HEK293 (cell line): ENCODE results near the gene COL4A1.

Source experiments
- CTCF ChIA-PET: fragments of 350-600 bp; formaldehyde crosslinking; extraction: SDS; loops from one replicate; lab custom pipeline; 2021; ENCODE audit warnings: antibody characterized with exemption; lab: Yijun Ruan, JAX
- POLR2A ChIA-PET: fragments of 300-600 bp; formaldehyde crosslinking; extraction: SDS; loops from one replicate; lab custom pipeline; 2020; ENCODE audit warnings: antibody characterized with exemption, inconsistent platforms; lab: Yijun Ruan, JAX
- H3K27ac ChIP-seq: fragments of 200-500 bp; sonication (Bioruptor generic); 2 replicates; pipeline ENCODE4 v1.5.1; 2014; ENCODE audit warnings: low read depth, low read length, control low read depth, inconsistent platforms; ENCODE audit errors: extremely low read depth
- H3K36me3 ChIP-seq, 2 experiments: fragments of 200-500 bp in 1 of 2; sonication (Bioruptor generic) in 1 of 2; 1 replicate in 1 of 2; 2 replicates in 1 of 2; pipeline ENCODE4 v1.5.1; 2014 to 2017; ENCODE audit warnings: inconsistent platforms in 2 of 2, low read length in 2 of 2; ENCODE audit not compliant: control insufficient read depth in 2 of 2, insufficient read depth in 1 of 2
- H3K4me1 ChIP-seq: fragments of 200-500 bp; sonication (Bioruptor generic); 2 replicates; pipeline ENCODE4 v1.5.1; 2014; ENCODE audit warnings: mild to moderate bottlenecking, low read length, inconsistent platforms; ENCODE audit not compliant: control insufficient read depth, insufficient read depth
- H3K4me3 ChIP-seq: 2 replicates; pipeline ENCODE4 v1.5.1; 2011; ENCODE audit warnings: low read depth, mild to moderate bottlenecking, control low read depth, low read length, moderate library complexity
- H3K9me3 ChIP-seq: fragments of 200-500 bp; sonication (Bioruptor generic); 2 replicates; pipeline ENCODE4 v1.5.1; 2014; ENCODE audit warnings: low read depth, low read length, inconsistent platforms; ENCODE audit not compliant: control insufficient read depth, insufficient read depth
- GLI2 ChIP-seq: fragments of 450-650 bp; formaldehyde crosslinking; IDR thresholded peaks from 2 replicates; pipeline ENCODE4; 2017; ENCODE audit warnings: missing biosample characterization, missing genetic modification characterization, low read depth, borderline replicate concordance
- KLF8 ChIP-seq: fragments of 450-650 bp; formaldehyde crosslinking; IDR thresholded peaks from 2 replicates; pipeline ENCODE4 v1.5.1; 2016; ENCODE audit warnings: missing biosample characterization, missing genetic modification characterization
- OVOL3 ChIP-seq: fragments of 450-650 bp; formaldehyde crosslinking; IDR thresholded peaks from 2 replicates; pipeline ENCODE4 v1.5.1; 2016; ENCODE audit warnings: missing biosample characterization, missing genetic modification characterization
- YY1 ChIP-seq: fragments of 450-650 bp; formaldehyde crosslinking; IDR thresholded peaks from 2 replicates; pipeline ENCODE4 v1.5.1; 2018; ENCODE audit warnings: missing biosample characterization, missing genetic modification characterization
- ZBTB21 ChIP-seq: fragments of 450-650 bp; formaldehyde crosslinking; IDR thresholded peaks from 2 replicates; pipeline ENCODE4 v1.5.1; 2017; ENCODE audit warnings: missing biosample characterization, missing genetic modification characterization
- ZBTB48 ChIP-seq: fragments of 450-650 bp; formaldehyde crosslinking; IDR thresholded peaks from 2 replicates; pipeline ENCODE4 v1.5.1; 2016; ENCODE audit warnings: missing biosample characterization, missing genetic modification characterization
- ZNF132 ChIP-seq: fragments of 450-650 bp; formaldehyde crosslinking; IDR thresholded peaks from 2 replicates; pipeline ENCODE4 v1.5.1; 2017; ENCODE audit warnings: missing biosample characterization, missing genetic modification characterization, borderline replicate concordance
- ZNF274 ChIP-seq, 2 experiments: fragments of 200-500 bp in 1 of 2; fragments of 450-650 bp in 1 of 2; sonication (Bioruptor generic) in 1 of 2; formaldehyde crosslinking in 1 of 2; IDR thresholded peaks; 2 replicates each; pipeline versions ENCODE4 v1.5.1 to v1.6.1; 2014 to 2016; ENCODE audit warnings: borderline replicate concordance in 1 of 2, inconsistent platforms in 1 of 2, low read length in 1 of 2, missing biosample characterization in 1 of 2, missing genetic modification characterization in 1 of 2
- ZNF571 ChIP-seq: fragments of 450-650 bp; formaldehyde crosslinking; IDR thresholded peaks from 2 replicates; pipeline ENCODE4 v1.5.0; 2017; ENCODE audit warnings: missing biosample characterization, missing genetic modification characterization
- ZNF654 ChIP-seq: fragments of 450-650 bp; formaldehyde crosslinking; IDR thresholded peaks from 2 replicates; pipeline ENCODE4 v1.5.1; 2016; ENCODE audit warnings: low read depth, missing biosample characterization, missing genetic modification characterization
- ZNF664 ChIP-seq: fragments of 450-650 bp; formaldehyde crosslinking; IDR thresholded peaks from 2 replicates; pipeline ENCODE4 v1.5.1; 2016; ENCODE audit warnings: missing biosample characterization, missing genetic modification characterization
- ZNF670 ChIP-seq: fragments of 450-650 bp; formaldehyde crosslinking; IDR thresholded peaks from 2 replicates; pipeline ENCODE4 v1.5.1; 2016; ENCODE audit warnings: missing biosample characterization, missing genetic modification characterization, low read depth
- ZNF704 ChIP-seq: fragments of 450-650 bp; formaldehyde crosslinking; IDR thresholded peaks from 2 replicates; pipeline ENCODE4 v1.5.1; 2016; ENCODE audit warnings: missing biosample characterization, missing genetic modification characterization
- ZNF707 ChIP-seq: fragments of 450-650 bp; formaldehyde crosslinking; IDR thresholded peaks from 2 replicates; pipeline ENCODE4 v1.5.1; 2016; ENCODE audit warnings: missing biosample characterization, missing genetic modification characterization
- ZNF76 ChIP-seq: fragments of 450-650 bp; formaldehyde crosslinking; IDR thresholded peaks from 2 replicates; pipeline ENCODE4; 2016; ENCODE audit warnings: low read depth, missing biosample characterization, missing genetic modification characterization, borderline replicate concordance
- ZNF792 ChIP-seq: fragments of 450-650 bp; formaldehyde crosslinking; IDR thresholded peaks from 2 replicates; pipeline ENCODE4 v1.5.1; 2016; ENCODE audit warnings: missing biosample characterization, missing genetic modification characterization
- ZXDB ChIP-seq: fragments of 450-650 bp; formaldehyde crosslinking; IDR thresholded peaks from 2 replicates; pipeline ENCODE4 v1.5.1; 2016; ENCODE audit warnings: missing biosample characterization, missing genetic modification characterization
- TF ChIP-seq, protein P1 (sequence below): fragments of 450-650 bp; formaldehyde crosslinking; IDR thresholded peaks from 2 replicates; pipeline ENCODE4 v1.5.1; 2016; ENCODE audit warnings: missing biosample characterization, missing genetic modification characterization
- TF ChIP-seq, protein P2 (sequence below): fragments of 450-650 bp; formaldehyde crosslinking; IDR thresholded peaks from 2 replicates; pipeline ENCODE4 v1.5.1; 2017; ENCODE audit warnings: missing biosample characterization, mild to moderate bottlenecking, missing genetic modification characterization, moderate library complexity
- TF ChIP-seq, protein P3 (sequence below): fragments of 450-650 bp; formaldehyde crosslinking; IDR thresholded peaks from 2 replicates; pipeline ENCODE4; 2016; ENCODE audit warnings: missing biosample characterization, missing genetic modification characterization

The COL4A1 gene

GRCh38 chr13:110302997-110303396, 4.0 kb downstream of the COL4A1 start:
- ChIA-PET CTCF (interaction anchor here (0.6 kb wide), 1 partner anchor 11 kb away, joined by 3 read pairs; no protein-coding TSS in a partner anchor), POLR2A (no interaction called here)
- no peak for TF ChIP-seq ZNF132 (tag by site-specific recombination)
- TF ChIP-seq ZNF704 (tag by site-specific recombination): no peak
- TF ChIP-seq, protein P1, sequence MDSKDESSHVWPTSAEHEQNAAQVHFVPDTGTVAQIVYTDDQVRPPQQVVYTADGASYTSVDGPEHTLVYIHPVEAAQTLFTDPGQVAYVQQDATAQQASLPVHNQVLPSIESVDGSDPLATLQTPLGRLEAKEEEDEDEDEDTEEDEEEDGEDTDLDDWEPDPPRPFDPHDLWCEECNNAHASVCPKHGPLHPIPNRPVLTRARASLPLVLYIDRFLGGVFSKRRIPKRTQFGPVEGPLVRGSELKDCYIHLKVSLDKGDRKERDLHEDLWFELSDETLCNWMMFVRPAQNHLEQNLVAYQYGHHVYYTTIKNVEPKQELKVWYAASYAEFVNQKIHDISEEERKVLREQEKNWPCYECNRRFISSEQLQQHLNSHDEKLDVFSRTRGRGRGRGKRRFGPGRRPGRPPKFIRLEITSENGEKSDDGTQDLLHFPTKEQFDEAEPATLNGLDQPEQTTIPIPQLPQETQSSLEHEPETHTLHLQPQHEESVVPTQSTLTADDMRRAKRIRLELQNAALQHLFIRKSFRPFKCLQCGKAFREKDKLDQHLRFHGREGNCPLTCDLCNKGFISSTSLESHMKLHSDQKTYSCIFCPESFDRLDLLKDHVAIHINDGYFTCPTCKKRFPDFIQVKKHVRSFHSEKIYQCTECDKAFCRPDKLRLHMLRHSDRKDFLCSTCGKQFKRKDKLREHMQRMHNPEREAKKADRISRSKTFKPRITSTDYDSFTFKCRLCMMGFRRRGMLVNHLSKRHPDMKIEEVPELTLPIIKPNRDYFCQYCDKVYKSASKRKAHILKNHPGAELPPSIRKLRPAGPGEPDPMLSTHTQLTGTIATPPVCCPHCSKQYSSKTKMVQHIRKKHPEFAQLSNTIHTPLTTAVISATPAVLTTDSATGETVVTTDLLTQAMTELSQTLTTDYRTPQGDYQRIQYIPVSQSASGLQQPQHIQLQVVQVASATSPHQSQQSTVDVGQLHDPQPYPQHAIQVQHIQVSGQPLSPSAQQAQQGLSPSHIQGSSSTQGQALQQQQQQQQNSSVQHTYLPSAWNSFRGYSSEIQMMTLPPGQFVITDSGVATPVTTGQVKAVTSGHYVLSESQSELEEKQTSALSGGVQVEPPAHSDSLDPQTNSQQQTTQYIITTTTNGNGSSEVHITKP (tag by site-specific recombination): no peak
- no peak for TF ChIP-seq KLF8
- TF ChIP-seq ZNF670 (tag by site-specific recombination): no peak
- no peak for TF ChIP-seq ZBTB48 (tag by site-specific recombination)
- TF ChIP-seq, protein P2, sequence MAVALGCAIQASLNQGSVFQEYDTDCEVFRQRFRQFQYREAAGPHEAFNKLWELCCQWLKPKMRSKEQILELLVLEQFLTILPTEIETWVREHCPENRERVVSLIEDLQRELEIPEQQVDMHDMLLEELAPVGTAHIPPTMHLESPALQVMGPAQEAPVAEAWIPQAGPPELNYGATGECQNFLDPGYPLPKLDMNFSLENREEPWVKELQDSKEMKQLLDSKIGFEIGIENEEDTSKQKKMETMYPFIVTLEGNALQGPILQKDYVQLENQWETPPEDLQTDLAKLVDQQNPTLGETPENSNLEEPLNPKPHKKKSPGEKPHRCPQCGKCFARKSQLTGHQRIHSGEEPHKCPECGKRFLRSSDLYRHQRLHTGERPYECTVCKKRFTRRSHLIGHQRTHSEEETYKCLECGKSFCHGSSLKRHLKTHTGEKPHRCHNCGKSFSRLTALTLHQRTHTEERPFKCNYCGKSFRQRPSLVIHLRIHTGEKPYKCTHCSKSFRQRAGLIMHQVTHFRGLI: no peak
- TF ChIP-seq ZXDB (tag by site-specific recombination): no peak
- no peak for TF ChIP-seq ZNF654 (tag by site-specific recombination)
- no peak for TF ChIP-seq ZNF707 (tag by site-specific recombination)
- TF ChIP-seq ZNF664 (tag by site-specific recombination): no peak
- no peak for TF ChIP-seq ZNF571 (tag by site-specific recombination)
- no peak for TF ChIP-seq ZNF274 (IDR thresholded peaks at IDR 0.05; ENCODE audit: low read length)
- TF ChIP-seq ZNF274 (tag by site-specific recombination; IDR thresholded peaks at IDR 0.05; ENCODE audit: borderline replicate concordance): no peak
- no peak for TF ChIP-seq ZBTB21
- no peak for TF ChIP-seq GLI2 (tag by site-specific recombination)
- TF ChIP-seq ZNF76 (tag by site-specific recombination): no peak
- TF ChIP-seq OVOL3 (tag by site-specific recombination): no peak
- TF ChIP-seq, protein P3, sequence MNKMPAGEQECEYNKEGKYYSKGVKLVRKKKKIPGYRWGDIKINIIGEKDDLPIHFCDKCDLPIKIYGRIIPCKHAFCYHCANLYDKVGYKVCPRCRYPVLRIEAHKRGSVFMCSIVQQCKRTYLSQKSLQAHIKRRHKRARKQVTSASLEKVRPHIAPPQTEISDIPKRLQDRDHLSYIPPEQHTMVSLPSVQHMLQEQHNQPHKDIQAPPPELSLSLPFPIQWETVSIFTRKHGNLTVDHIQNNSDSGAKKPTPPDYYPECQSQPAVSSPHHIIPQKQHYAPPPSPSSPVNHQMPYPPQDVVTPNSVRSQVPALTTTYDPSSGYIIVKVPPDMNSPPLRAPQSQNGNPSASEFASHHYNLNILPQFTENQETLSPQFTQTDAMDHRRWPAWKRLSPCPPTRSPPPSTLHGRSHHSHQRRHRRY (tag by site-specific recombination): no peak
- TF ChIP-seq YY1: no peak
- TF ChIP-seq ZNF792 (tag by site-specific recombination): no peak
- H3K36me3 ChIP-seq: no peaks in the 10 kb centered on the region
- H3K4me1 ChIP-seq: no peaks in the 10 kb centered on the region
- H3K4me3 ChIP-seq: no peak overlapping the region
- no peak overlapping the region for H3K27ac ChIP-seq
- no peaks in the 10 kb centered on the region for H3K9me3 ChIP-seq
